GM12891 (cell line): ENCODE results near the gene TIMD4.

Source experiments
- POLR2A ChIP-seq: IDR thresholded peaks from 2 replicates; pipeline ENCODE4 v1.6.1; 2011; ENCODE audit warnings: low read depth, low read length, control low read depth
- POLR2AphosphoS5 ChIP-seq: IDR thresholded peaks from 2 replicates; pipeline ENCODE4 v1.6.1; 2011; ENCODE audit warnings: low read depth, low read length, control low read depth
- POU2F2 ChIP-seq: IDR thresholded peaks from 2 replicates; pipeline ENCODE4 v1.6.1; 2011; ENCODE audit warnings: low read depth, mild to moderate bottlenecking, control low read depth, low read length, moderate library complexity
- TAF1 ChIP-seq: IDR thresholded peaks from 2 replicates; pipeline ENCODE4 v1.6.1; 2011; ENCODE audit warnings: low read depth, low read length, control low read depth

DNA sequence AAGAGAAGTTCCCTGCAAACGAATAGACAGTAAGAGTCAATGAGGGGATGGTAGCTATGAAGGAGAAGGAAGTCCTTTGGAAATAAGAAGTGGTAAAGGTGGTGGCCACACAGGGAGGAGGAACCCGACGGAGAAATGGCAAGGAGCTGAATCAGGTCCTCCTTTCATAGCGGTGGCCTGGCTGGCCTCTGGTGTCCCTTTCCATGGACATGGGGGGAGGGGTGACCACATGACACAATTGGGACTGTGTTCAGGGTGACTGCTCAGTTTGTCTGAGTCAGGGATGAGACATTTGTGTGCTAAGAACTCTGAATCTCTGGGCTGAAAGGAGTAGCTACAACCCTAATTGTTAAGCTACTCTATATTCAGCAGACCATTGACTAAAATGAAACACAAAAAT is 28.7 kb upstream of the TIMD4 start:
- no peak for TF ChIP-seq POLR2A
- no peak for TF ChIP-seq TAF1
- no peak for TF ChIP-seq POU2F2
- TF ChIP-seq POLR2AphosphoS5, result no peak
